Fibroblast of lung (primary cell): ENCODE data around the gene CORO1C. TPM values are rescaled to one million over a fixed set of nuclear protein-coding genes. Genes with fewer than 3 reads are reported as not detected.

ENCODE experiments used
- DNase-seq, 2 donors: peaks; one replicate each; pipeline versions ENCODE4 v3.0.0 to v3.0.0-alpha.2; 2010; ENCODE audit warnings: low read depth in 2 of 2
- H2AFZ ChIP-seq: 2 replicates; pipeline ENCODE4 v1.5.1; 2012; ENCODE audit warnings: low read length, control low read depth, inconsistent platforms
- H3K27ac ChIP-seq: 2 replicates; pipeline ENCODE4 v1.5.1; 2011; ENCODE audit warnings: low read length, control low read depth; ENCODE audit not compliant: insufficient read depth
- H3K27me3 ChIP-seq: 2 replicates; pipeline ENCODE4 v1.5.1; 2011; ENCODE audit warnings: mild to moderate bottlenecking, low read length; ENCODE audit not compliant: control insufficient read depth, insufficient read depth
- H3K36me3 ChIP-seq: 2 replicates; pipeline ENCODE4 v1.5.1; 2011; ENCODE audit warnings: low read length; ENCODE audit not compliant: control insufficient read depth, insufficient read depth
- H3K4me1 ChIP-seq: 2 replicates; pipeline ENCODE4 v1.5.1; 2011; ENCODE audit warnings: low read length; ENCODE audit not compliant: control insufficient read depth, insufficient read depth; ENCODE audit errors: extremely low read depth
- H3K4me2 ChIP-seq: 2 replicates; pipeline ENCODE4 v1.5.1; 2011; ENCODE audit warnings: low read length, control low read depth; ENCODE audit not compliant: insufficient read depth; ENCODE audit errors: extremely low read depth
- H3K4me3 ChIP-seq, 4 experiments: fragments of 200-600 bp in 1 of 4; sonication (generic) in 1 of 4; replicated peaks in 1 of 4; 2 replicates each; pipeline ENCODE4 v1.5.1; 2011 to 2016; ENCODE audit warnings: low read length in 4 of 4, low read depth in 3 of 4, mild to moderate bottlenecking in 3 of 4, control low read depth in 2 of 4, inconsistent platforms in 1 of 4, mixed read lengths in 1 of 4; ENCODE audit not compliant: insufficient read depth in 1 of 4; ENCODE audit errors: control extremely low read depth in 1 of 4
- H3K79me2 ChIP-seq: 2 replicates; pipeline ENCODE4 v1.5.1; 2012; ENCODE audit warnings: mild to moderate bottlenecking, low read length, inconsistent platforms; ENCODE audit not compliant: control insufficient read depth, insufficient read depth
- H3K9ac ChIP-seq: 2 replicates; pipeline ENCODE4 v1.5.1; 2011; ENCODE audit warnings: mild to moderate bottlenecking, low read length, control low read depth; ENCODE audit not compliant: insufficient read depth
- H3K9me3 ChIP-seq: 2 replicates; pipeline ENCODE4 v1.5.1; 2012; ENCODE audit warnings: low read depth, low read length; ENCODE audit not compliant: control insufficient read depth, insufficient read depth
- H4K20me1 ChIP-seq: 2 replicates; pipeline ENCODE4 v1.5.1; 2011; ENCODE audit warnings: low read length; ENCODE audit not compliant: control insufficient read depth, insufficient read depth; ENCODE audit errors: extremely low read depth
- EZH2 ChIP-seq: IDR thresholded peaks from 2 replicates; pipeline ENCODE4 v1.5.1; 2012; ENCODE audit warnings: low read length, control low read depth, mild to moderate bottlenecking; ENCODE audit errors: missing control alignments
- polyA plus RNA-seq, 2 donors: library from polyadenylated mRNA; depleted of rRNA in 1 of 2; stranded (reverse) in 1 of 2; unstranded in 1 of 2; fragments of >200 nt; gene quantifications; 2 replicates each; pipeline ENCODE4 v1.2.1, GENCODE V29; 2011 to 2012; ENCODE audit warnings: missing spikeins in 1 of 2
- total RNA-seq: library from RNA; depleted of rRNA; stranded (reverse); fragments of >200 nt; gene quantifications from 2 replicates; pipeline ENCODE4 v1.2.1, GENCODE V29; 2014
- TF ChIP-seq, protein P1 (sequence below), 2 donors: IDR thresholded peaks in 1 of 2; conservative IDR thresholded peaks in 1 of 2; 1 replicate in 1 of 2; 2 replicates in 1 of 2; pipeline ENCODE4 v1.5.1; 2011 to 2012; ENCODE audit warnings: low read length in 2 of 2, control low read depth in 1 of 2, inconsistent platforms in 1 of 2, low read depth in 1 of 2, mild to moderate bottlenecking in 1 of 2

CORO1C gene
- total and polyA plus RNA-seq, 2 donors (not counting 1 experiment from before 2014, with no cell fraction given), result 288 to 542 TPM

GRCh38 chr12:108600702-108601007 lies 130.7 kb downstream of the CORO1C start:
- Histone ChIP-seq H4K20me1 (no peaks in the 10 kb centered on the region), H3K27ac (no peak overlapping the region), H3K27me3 (no peaks in the 10 kb centered on the region), H3K9me3 (no peaks in the 10 kb centered on the region), H3K79me2 (peaks cover 22% of the 10 kb centered on the region), H3K4me2 (no peak overlapping the region), H3K9ac (no peak overlapping the region), H3K4me1 (peaks cover 14% of the 10 kb centered on the region), H3K36me3 (peaks cover 3% of the 10 kb centered on the region), H3K4me3 (no peak overlapping the region), H2AFZ (no peak overlapping the region)
- TF ChIP-seq EZH2, result no peak
- TF ChIP-seq, protein P1, sequence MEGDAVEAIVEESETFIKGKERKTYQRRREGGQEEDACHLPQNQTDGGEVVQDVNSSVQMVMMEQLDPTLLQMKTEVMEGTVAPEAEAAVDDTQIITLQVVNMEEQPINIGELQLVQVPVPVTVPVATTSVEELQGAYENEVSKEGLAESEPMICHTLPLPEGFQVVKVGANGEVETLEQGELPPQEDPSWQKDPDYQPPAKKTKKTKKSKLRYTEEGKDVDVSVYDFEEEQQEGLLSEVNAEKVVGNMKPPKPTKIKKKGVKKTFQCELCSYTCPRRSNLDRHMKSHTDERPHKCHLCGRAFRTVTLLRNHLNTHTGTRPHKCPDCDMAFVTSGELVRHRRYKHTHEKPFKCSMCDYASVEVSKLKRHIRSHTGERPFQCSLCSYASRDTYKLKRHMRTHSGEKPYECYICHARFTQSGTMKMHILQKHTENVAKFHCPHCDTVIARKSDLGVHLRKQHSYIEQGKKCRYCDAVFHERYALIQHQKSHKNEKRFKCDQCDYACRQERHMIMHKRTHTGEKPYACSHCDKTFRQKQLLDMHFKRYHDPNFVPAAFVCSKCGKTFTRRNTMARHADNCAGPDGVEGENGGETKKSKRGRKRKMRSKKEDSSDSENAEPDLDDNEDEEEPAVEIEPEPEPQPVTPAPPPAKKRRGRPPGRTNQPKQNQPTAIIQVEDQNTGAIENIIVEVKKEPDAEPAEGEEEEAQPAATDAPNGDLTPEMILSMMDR (conservative IDR thresholded peaks at IDR 0.05 in 1 of 2, IDR thresholded peaks at IDR 0.05 in 1 of 2; ENCODE audit: low read depth in 1 of 2, low read length in 2 of 2), result no peak
- no peak for DNase-seq

DNA sequence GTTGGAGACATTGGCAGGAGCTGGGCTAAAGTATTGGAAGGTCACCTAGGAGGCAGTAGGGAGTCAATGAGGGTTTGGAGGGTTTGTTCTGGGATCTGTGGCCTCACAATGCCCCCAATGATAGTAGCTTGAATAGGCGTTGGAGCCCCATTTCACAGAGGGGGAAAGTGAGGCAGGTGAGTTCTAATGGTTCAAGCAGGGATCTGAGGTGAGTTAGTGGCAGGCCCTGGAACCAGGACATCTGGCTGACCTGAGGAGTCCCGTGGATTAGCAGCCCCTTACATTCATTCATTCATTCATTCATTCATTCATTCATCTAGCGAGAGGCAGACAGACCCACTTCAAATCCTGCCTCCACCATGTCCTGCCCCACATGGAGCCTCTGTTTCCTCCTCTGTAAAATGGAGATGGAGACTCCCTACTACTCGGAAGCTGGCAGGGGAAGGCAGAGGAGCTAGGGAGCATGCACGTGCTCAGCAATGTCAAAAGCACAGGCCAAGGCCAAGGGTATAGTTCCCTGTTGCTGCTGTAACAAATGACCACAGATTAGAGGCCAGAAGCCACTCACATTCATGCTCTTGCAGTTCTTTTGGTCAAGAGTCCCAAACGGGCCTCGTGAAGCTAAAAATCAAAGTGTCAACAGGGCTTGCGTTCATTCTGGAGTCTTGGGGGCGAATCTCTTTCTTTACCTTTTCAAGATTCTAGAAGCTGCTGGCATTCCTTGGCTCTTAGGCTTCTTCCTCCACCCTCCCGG lies 131.2 kb downstream of the CORO1C start:
- Histone ChIP-seq H3K79me2 (peaks cover 27% of the 10 kb centered on the region), H3K9me3 (no peaks in the 10 kb centered on the region), H3K27ac (no peak overlapping the region), H3K27me3 (no peaks in the 10 kb centered on the region), H3K36me3 (peaks cover 6% of the 10 kb centered on the region), H3K9ac (no peak overlapping the region), H4K20me1 (no peaks in the 10 kb centered on the region), H3K4me1 (peaks cover 17% of the 10 kb centered on the region), H3K4me3 (no peak overlapping the region), H3K4me2 (no peak overlapping the region), H2AFZ (no peak overlapping the region)
- no peak for DNase-seq
- TF ChIP-seq, protein P1 (conservative IDR thresholded peaks at IDR 0.05 in 1 of 2, IDR thresholded peaks at IDR 0.05 in 1 of 2; ENCODE audit: low read depth in 1 of 2, low read length in 2 of 2), result no peak
- TF ChIP-seq EZH2, result no peak

GRCh38 chr12:108599541-108599940 lies 131.8 kb downstream of the CORO1C start:
- Histone ChIP-seq H3K27me3 (no peaks in the 10 kb centered on the region), H3K27ac (no peak overlapping the region), H4K20me1 (no peaks in the 10 kb centered on the region), H3K4me1 (peaks cover 19% of the 10 kb centered on the region), H2AFZ (no peak overlapping the region), H3K4me2 (no peak overlapping the region), H3K36me3 (peaks cover 8% of the 10 kb centered on the region), H3K9ac (no peak overlapping the region), H3K9me3 (no peaks in the 10 kb centered on the region), H3K79me2 (peaks cover 31% of the 10 kb centered on the region), H3K4me3 (no peak overlapping the region)
- DNase-seq, result no peak
- no peak for TF ChIP-seq EZH2
- TF ChIP-seq, protein P1 (conservative IDR thresholded peaks at IDR 0.05 in 1 of 2, IDR thresholded peaks at IDR 0.05 in 1 of 2; ENCODE audit: low read depth in 1 of 2, low read length in 2 of 2), result no peak
